Measurements from ENCODE around the gene GTF2H2.
"Not testable (repeated sequence)": the region's sequence is repeated elsewhere in the genome, so short reads cannot be mapped to it uniquely, and the experiment has no call there.

The GTF2H2 gene

DNA sequence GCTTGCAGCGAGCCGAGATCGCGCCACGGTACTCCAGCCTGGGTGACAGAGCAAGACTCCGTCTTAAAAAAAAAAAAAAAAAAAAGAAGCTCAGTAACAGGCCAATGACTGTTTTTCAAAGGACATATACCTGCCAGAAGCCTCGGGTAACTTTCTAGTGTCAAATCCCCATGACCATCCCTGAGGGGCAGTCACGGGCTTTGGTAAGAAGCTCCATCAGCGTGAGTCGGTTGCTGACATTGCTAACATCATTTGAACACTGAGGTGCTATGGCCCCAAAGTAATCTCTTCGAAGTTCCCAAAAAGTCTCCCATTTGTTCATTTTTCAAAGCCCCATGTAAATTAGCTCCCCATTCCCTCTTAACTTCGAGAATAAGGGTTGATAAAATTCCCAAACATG lies 53.9 kb downstream of the GTF2H2 start:
- no peak for DNase-seq (ENCODE audit: low spot score)

- DNase-seq (ENCODE audit: low spot score) = no peak
Observed at GRCh38 chr5:71011194-71011792, 56.2 kb downstream of the GTF2H2 start.

GRCh38 chr5:71006983-71007382 lies 60.5 kb downstream of the GTF2H2 start:
- not testable (repeated sequence) for DNase-seq (ENCODE audit: low spot score)
